ENCODE measurements around the gene CHGA. TPM values are rescaled to one million over a fixed set of nuclear protein-coding genes. Genes with fewer than 3 reads are reported as not detected.

Gene CHGA
- total RNA-seq, 2 donors from 2014 or later = not detected

DNA sequence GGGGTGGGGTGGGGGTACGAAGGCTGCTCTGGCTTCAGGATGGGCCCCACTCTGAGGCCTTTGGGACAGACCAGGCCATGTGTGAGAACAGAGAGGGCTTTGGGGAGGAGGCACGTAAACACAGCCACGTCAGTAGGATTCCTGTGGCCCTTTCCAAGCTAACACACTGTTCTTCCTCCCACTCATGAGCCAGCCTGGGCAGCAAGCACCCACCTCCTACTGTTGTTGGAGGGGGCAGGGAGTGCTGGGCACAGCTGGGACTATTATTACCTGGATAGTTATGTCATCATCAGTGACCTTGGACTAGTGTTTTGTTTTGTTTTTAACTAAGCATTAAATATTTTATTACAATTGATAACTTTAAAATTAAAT, 5.3 kb downstream of the CHGA start:
- ATAC-seq (no peak), DNase-seq (no peak)
- intact Hi-C loops (cut with DNase I) = no loop called here

GRCh38 chr14:92928961-92929688, 6.2 kb downstream of the CHGA start:
- intact Hi-C loops (cut with DNase I) = no loop called here
- DNase-seq (no peak), ATAC-seq (no peak)

- ATAC-seq (no peak), DNase-seq (no peak)
- intact Hi-C loops (cut with DNase I) = no loop called here
Observed at GRCh38 chr14:92929689-92930608, 7.0 kb downstream of the CHGA start.

DNA sequence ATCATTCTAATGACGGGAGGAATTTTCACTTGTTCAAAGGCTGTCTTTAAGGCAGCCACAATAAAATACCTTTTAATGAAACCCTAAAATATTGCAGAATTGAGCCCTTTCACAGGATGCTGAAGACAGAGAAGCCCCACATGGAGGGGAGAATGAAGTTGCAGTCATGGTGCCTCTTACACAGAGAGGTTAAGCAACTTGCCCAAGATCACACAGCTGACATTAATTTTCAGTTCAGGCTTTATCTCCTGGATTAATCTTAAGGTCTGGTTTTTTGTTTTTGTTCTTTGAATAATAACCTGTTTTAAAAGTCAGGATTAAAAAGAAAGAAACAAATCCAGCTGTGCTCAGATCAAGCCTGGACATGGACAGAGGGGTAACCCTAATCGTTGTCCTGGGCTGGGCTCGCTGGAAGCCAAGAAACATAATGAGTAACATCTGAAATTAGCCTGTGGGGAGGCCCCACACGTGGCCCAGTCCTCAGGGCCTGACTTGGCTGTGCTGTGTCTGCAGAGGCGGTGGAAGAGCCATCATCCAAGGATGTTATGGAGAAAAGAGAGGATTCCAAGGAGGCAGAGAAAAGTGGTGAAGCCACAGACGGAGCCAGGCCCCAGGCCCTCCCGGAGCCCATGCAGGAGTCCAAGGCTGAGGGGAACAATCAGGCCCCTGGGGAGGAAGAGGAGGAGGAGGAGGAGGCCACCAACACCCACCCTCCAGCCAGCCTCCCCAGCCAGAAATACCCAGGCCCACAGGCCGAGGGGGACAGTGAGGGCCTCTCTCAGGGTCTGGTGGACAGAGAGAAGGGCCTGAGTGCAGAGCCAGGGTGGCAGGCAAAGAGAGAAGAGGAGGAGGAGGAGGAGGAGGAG, 8.0 kb downstream of the CHGA start:
- ATAC-seq (no peak), DNase-seq (no peak)
- intact Hi-C loops (cut with DNase I) = no loop called here

DNA sequence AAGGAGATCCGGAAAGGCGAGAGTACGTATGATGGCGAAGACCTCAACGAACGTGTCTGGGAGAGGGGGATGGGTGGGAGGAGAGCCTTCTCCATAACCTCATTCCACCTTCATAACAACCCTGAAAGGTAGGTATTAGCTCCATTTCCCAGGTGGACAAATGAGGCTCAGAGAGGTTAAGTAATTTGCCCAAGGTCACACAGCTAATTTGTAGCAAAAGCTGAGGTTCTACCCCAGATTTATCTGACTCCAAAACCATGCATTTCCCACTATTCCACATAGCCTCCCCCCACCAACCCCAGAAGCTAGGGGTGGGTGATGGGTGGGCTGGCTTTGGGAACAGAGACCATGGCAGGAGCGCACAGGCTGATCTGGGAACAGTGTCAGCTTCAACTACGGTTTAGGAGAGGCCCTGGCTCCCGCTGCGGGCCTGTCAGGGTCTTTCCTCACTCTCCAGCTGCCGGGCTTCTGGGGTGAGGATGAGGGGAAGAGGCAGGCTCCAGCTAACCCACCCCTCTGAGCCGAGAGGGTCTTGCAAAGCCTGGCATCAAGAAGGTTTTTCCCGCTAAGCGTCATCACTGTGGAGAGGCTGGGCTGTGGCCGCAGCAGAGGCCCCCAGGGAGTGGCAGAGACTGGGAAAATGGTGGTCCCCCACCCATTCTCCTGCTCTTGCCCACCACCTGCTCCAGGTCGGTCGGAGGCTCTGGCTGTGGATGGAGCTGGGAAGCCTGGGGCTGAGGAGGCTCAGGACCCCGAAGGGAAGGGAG, 8.9 kb downstream of the CHGA start:
- no peak for ATAC-seq
- DNase-seq = no peak
- intact Hi-C loops (cut with DNase I) = no loop called here

DNA sequence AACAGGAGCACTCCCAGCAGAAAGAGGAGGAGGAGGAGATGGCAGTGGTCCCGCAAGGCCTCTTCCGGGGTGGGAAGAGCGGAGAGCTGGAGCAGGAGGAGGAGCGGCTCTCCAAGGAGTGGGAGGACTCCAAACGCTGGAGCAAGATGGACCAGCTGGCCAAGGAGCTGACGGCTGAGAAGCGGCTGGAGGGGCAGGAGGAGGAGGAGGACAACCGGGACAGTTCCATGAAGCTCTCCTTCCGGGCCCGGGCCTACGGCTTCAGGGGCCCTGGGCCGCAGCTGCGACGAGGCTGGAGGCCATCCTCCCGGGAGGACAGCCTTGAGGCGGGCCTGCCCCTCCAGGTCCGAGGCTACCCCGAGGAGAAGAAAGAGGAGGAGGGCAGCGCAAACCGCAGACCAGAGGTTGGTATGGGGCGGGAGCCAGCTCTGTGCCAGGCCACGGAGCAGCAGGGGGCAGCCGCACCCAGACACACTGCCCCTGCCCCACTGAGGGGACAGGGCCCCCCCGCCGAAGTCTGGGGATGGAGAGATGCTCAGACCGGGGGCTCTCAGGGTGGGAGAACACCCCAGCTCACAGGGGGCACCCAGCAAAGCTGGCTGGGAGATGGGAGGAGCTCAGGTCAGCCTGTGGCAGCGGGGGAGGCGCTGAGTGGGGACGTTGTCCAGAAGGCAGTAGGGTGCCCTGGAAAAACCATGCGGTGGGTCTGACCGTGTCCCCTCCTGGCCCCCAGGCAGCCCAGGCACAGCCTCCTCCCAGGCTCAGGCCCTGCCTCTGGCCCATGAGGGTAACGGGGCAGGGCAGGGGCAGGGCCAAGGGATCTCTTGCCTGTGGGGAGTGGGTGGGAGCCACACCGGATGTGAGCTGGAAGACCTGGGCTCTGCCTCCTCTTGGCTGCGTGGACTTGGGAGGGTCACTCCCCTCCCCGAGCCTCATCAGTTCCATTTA, 9.8 kb downstream of the CHGA start:
- no peak for DNase-seq
- intact Hi-C loops (cut with DNase I) = no loop called here
- ATAC-seq = no peak

- DNase-seq = no peak
- ATAC-seq = no peak
- intact Hi-C loops (cut with DNase I) = no loop called here
Observed at GRCh38 chr14:92933481-92933880, 10.5 kb downstream of the CHGA start.

DNA sequence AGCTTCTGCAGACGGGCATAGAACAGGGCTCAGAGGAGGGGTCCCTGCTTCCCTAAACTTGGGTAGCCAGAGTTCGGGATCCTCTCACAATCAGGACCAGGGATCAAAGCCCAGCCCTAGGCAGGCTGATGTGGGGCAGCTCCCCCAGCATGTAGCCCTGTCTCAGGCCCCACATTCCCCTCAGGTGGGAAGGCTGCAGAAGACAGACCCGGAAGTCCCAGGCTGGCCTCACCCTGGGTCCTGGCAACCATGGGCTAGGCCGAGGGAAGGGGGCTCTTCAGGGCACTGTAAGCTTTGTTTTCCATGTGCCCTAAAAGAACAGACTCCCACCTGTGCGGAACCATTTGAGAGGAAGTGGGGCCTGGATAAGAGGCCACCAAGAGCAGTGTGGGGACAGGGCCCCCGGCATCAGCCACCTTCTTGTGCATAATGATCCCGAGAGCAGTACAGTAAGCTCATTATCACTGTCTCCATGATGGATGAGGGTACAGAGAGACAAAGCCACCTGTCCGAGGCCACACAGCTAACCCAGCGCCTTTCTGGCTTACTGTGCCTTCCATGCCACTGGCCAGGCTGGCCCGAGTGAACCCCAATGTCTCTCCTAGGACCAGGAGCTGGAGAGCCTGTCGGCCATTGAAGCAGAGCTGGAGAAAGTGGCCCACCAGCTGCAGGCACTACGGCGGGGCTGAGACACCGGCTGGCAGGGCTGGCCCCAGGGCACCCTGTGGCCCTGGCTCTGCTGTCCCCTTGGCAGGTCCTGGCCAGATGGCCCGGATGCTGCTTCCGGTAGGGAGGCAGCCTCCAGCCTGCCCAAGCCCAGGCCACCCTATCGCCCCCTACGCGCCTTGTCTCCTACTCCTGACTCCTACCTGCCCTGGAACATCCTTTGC, 11.5 kb downstream of the CHGA start:
- intact Hi-C loops (cut with DNase I) = no loop called here
- DNase-seq = no peak
- ATAC-seq = no peak

GRCh38 chr14:92935446-92935845, 12.5 kb downstream of the CHGA start:
- no peak for DNase-seq
- ATAC-seq = no peak
- intact Hi-C loops (cut with DNase I) = no loop called here

- no peak for DNase-seq
- no peak for ATAC-seq
- intact Hi-C loops (cut with DNase I) = no loop called here
Observed at GRCh38 chr14:92936085-92936484, 13.1 kb downstream of the CHGA start.

- DNase-seq (no peak), ATAC-seq (no peak)
- intact Hi-C loops (cut with DNase I) = no loop called here
Observed at GRCh38 chr14:92937051-92937937, 14.3 kb downstream of the CHGA start.

GRCh38 chr14:92938235-92938875, 15.4 kb downstream of the CHGA start:
- DNase-seq (no peak), ATAC-seq (peak in 1 of 2 donors; percentile 6)
- intact Hi-C loops (cut with DNase I) = no loop called here

GRCh38 chr14:92938890-92939671, 16.1 kb downstream of the CHGA start:
- ATAC-seq (no peak), DNase-seq (no peak)
- intact Hi-C loops (cut with DNase I) = no loop called here

- DNase-seq = no peak
- intact Hi-C loops (cut with DNase I) = no loop called here
- no peak for ATAC-seq
Observed at GRCh38 chr14:92939699-92940098, 16.7 kb downstream of the CHGA start.

GRCh38 chr14:92940543-92940942, 17.6 kb downstream of the CHGA start:
- DNase-seq = no peak
- ATAC-seq = no peak
- intact Hi-C loops (cut with DNase I) = no loop called here

Measured in left cardiac atrium (tissue), 4 donors.